OCI-LY1 (cell line): ENCODE measurements around the gene CALCOCO1.

Source experiments
- H2AFZ ChIP-seq: fragments of 200-600 bp; sonication (generic), shearing (Covaris generic); 2 replicates; pipeline ENCODE4 v1.6.0; 2014; ENCODE audit warnings: antibody characterized with exemption, mild to moderate bottlenecking, low read length
- H3F3A ChIP-seq: fragments of 200-600 bp; sonication (generic), shearing (Covaris generic); 2 replicates; pipeline ENCODE4 v1.6.0; 2014; ENCODE audit warnings: mild to moderate bottlenecking, antibody characterized with exemption, low read length, moderate library complexity; ENCODE audit not compliant: insufficient read depth
- H3K27ac ChIP-seq: fragments of 200-600 bp; sonication (generic); 2 replicates; pipeline ENCODE4 v1.5.1; 2014; ENCODE audit warnings: low read length, mixed run types, mild to moderate bottlenecking, low read depth; ENCODE audit not compliant: poor library complexity, severe bottlenecking
- H3K27me3 ChIP-seq: fragments of 200-600 bp; sonication (generic); 2 replicates; pipeline ENCODE4 v1.6.0; 2014; ENCODE audit warnings: antibody characterized with exemption, mild to moderate bottlenecking, low read length, moderate library complexity; ENCODE audit not compliant: insufficient read depth
- H3K36me3 ChIP-seq: fragments of 200-600 bp; sonication (generic); 2 replicates; pipeline ENCODE4 v1.6.1; 2014; ENCODE audit warnings: mild to moderate bottlenecking, antibody characterized with exemption, low read length, moderate library complexity, mixed read lengths; ENCODE audit not compliant: insufficient read depth
- H3K4me1 ChIP-seq: fragments of 200-600 bp; sonication (generic); 2 replicates; pipeline ENCODE4 v1.5.1; 2014; ENCODE audit warnings: mild to moderate bottlenecking, low read length, moderate library complexity; ENCODE audit not compliant: insufficient read depth, severe bottlenecking
- H3K4me2 ChIP-seq: fragments of 200-600 bp; sonication (generic), shearing (Covaris generic); 2 replicates; pipeline ENCODE4 v1.6.1; 2014; ENCODE audit warnings: low read length
- H3K4me3 ChIP-seq: fragments of 200-600 bp; sonication (generic); 2 replicates; pipeline ENCODE4 v1.5.1; 2014; ENCODE audit warnings: low read length, low read depth, mild to moderate bottlenecking, mixed read lengths; ENCODE audit not compliant: poor library complexity, severe bottlenecking
- H3K79me2 ChIP-seq: fragments of 200-600 bp; shearing (Covaris generic); 2 replicates; pipeline ENCODE4 v1.6.1; 2016; ENCODE audit warnings: mixed run types, low read length, mixed read lengths; ENCODE audit not compliant: insufficient read depth
- H3K9ac ChIP-seq: fragments of 200-600 bp; sonication (generic), shearing (Covaris generic); 2 replicates; pipeline ENCODE4 v1.6.1; 2014; ENCODE audit warnings: mild to moderate bottlenecking, low read length, mixed read lengths
- H3K9me2 ChIP-seq: fragments of 200-600 bp; sonication (generic), shearing (Covaris generic); 2 replicates; pipeline ENCODE4 v1.6.1; 2014; ENCODE audit warnings: low read depth, mild to moderate bottlenecking, low read length, mixed read lengths
- H3K9me3 ChIP-seq: fragments of 200-600 bp; shearing (Covaris generic); 2 replicates; pipeline ENCODE4 v1.6.1; 2014; ENCODE audit warnings: low read length, mixed read lengths
- H4K20me1 ChIP-seq: fragments of 200-600 bp; sonication (generic), shearing (Covaris generic); 2 replicates; pipeline ENCODE4 v1.6.0; 2016; ENCODE audit warnings: mild to moderate bottlenecking, low read length; ENCODE audit not compliant: insufficient read depth
- CTCF ChIP-seq: fragments of 200-600 bp; sonication (generic), shearing (Covaris generic); IDR thresholded peaks from 2 replicates; pipeline ENCODE4 v1.5.1; 2017; ENCODE audit warnings: mild to moderate bottlenecking, antibody characterized with exemption, low read length, moderate library complexity, mixed read lengths
- EZH2 ChIP-seq: fragments of 200-600 bp; sonication (generic), shearing (Covaris generic); IDR thresholded peaks from 2 replicates; pipeline ENCODE4 v1.8.0; 2017; ENCODE audit warnings: borderline replicate concordance, mixed run types, mild to moderate bottlenecking, antibody characterized with exemption, low read length, moderate library complexity, mixed read lengths

The CALCOCO1 gene

DNA sequence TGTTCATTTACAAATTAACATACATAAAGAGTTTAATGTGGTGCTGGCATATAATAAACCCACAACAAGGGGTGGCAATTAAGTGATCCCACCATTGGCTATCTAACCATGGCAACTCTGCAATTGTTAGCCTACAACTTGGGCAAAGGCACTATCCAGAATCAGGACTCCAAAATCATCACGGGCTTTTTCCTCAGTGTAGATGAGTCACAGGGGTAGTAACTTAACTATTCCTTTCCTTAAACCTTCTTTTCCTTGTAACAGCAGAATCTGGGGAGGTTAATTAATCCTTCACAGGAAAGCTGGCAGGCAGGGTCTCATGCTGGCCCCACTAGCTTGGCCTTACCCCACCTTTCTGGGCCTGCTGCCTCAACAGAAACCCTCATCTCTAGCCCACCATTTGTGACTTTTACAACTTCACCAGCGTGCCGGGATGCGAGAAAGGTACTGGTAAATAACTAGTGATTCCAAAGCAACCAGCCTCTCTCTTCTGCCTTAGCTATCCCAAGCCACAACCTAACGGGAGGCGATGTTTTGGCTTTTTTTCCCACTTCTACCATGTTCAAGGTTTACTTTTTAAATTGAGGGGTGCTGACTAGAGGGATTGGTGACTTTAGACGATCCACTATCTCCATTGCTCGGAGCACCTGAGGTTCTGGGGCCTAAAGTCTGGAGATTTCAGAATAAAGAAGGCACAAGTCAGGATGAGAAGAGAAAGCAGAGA is 52.1 kb downstream of the CALCOCO1 start:
- H2AFZ ChIP-seq: no peak overlapping the region
- H3K4me1 ChIP-seq: peaks cover 27% of the 10 kb centered on the region
- peak overlapping the region; percentile 73 for H3K4me2 ChIP-seq
- no peaks in the 10 kb centered on the region for H3K27me3 ChIP-seq
- no peaks in the 10 kb centered on the region for H4K20me1 ChIP-seq
- H3K9me3 ChIP-seq: no peaks in the 10 kb centered on the region
- H3K9ac ChIP-seq: peak overlapping the region; percentile 82
- TF ChIP-seq EZH2 (no peak), CTCF (no peak)
- no peaks in the 10 kb centered on the region for H3K9me2 ChIP-seq
- H3K4me3 ChIP-seq: peak overlapping the region; percentile 75
- H3K36me3 ChIP-seq: peaks cover 43% of the 10 kb centered on the region
- peak overlapping the region; percentile 57 for H3K27ac ChIP-seq
- H3F3A ChIP-seq: no peaks in the 10 kb centered on the region
- H3K79me2 ChIP-seq: peaks cover 19% of the 10 kb centered on the region

DNA sequence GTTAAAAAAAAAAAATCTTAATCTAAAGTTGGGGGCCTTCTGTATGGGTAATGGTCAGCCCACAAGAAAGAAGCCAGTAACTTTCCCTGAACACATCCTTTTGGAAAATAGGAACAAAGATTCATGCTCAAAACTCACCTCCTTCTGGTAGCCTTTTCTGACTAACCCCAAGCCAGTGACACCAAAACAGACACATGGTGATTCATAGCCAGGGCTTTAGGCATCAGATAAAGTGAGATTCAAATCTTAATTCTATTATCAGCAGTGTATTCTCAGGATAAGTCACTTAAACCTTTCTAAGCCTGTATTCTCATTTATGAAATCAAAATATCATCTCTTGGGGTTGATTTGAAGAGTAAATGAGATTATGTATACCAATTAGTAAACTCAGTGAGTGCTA is 56.3 kb downstream of the CALCOCO1 start:
- Histone ChIP-seq H3F3A (no peaks in the 10 kb centered on the region), H3K27ac (no peak overlapping the region), H3K79me2 (peaks cover 19% of the 10 kb centered on the region), H3K9me2 (no peaks in the 10 kb centered on the region), H3K4me3 (no peak overlapping the region), H3K9ac (no peak overlapping the region), H3K4me2 (no peak overlapping the region), H3K9me3 (no peaks in the 10 kb centered on the region), H3K27me3 (no peaks in the 10 kb centered on the region), H3K36me3 (peaks cover 78% of the 10 kb centered on the region), H2AFZ (no peak overlapping the region), H4K20me1 (no peaks in the 10 kb centered on the region), H3K4me1 (peaks cover 12% of the 10 kb centered on the region)
- TF ChIP-seq EZH2 (no peak), CTCF (no peak)

GRCh38 chr12:53670308-53670707 is 56.9 kb downstream of the CALCOCO1 start:
- H3K4me3 ChIP-seq: no peak overlapping the region
- H3K79me2 ChIP-seq: peaks cover 17% of the 10 kb centered on the region
- H3K27me3 ChIP-seq: no peaks in the 10 kb centered on the region
- H3K9me3 ChIP-seq: no peaks in the 10 kb centered on the region
- no peaks in the 10 kb centered on the region for H3K9me2 ChIP-seq
- no peaks in the 10 kb centered on the region for H3F3A ChIP-seq
- H3K27ac ChIP-seq: no peak overlapping the region
- no peak overlapping the region for H3K4me2 ChIP-seq
- H3K36me3 ChIP-seq: peaks cover 84% of the 10 kb centered on the region
- no peak overlapping the region for H2AFZ ChIP-seq
- H3K4me1 ChIP-seq: peaks cover 12% of the 10 kb centered on the region
- no peak for TF ChIP-seq CTCF
- no peak for TF ChIP-seq EZH2
- H4K20me1 ChIP-seq: no peaks in the 10 kb centered on the region
- no peak overlapping the region for H3K9ac ChIP-seq
